ENCODE data around the gene ENOX1. TPM values are rescaled to one million over a fixed set of nuclear protein-coding genes. Genes with fewer than 3 reads are reported as not detected.

ENOX1 gene
- total and polyA plus RNA-seq, 8 donors: 0.23 to 2.0 (median 0.94) TPM

DNA sequence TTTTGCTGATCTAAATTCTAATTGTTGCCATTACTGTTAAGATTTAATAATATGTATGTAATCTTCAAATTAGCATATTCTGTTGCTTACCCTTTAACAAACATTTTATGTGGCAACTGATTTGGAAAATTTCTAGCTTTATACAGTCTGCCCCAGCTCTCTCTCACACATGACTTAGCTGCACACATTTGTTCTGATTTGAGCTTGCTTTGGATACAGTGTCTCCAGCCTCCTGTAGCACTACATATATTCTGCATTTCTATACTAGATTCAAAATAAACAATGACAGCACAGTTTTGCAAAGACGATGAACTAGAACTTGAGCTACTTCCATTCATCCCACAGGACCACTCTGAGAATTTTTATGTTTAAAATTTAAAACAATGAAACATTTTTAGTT is 508.6 kb downstream of the ENOX1 start:
- Histone ChIP-seq H3K36me3 (no peaks in the 10 kb centered on the region), H3K27me3 (no peaks in the 10 kb centered on the region), H3K27ac (no peak overlapping the region), H3K4me3 (no peak overlapping the region), H3K9me3 (no peaks in the 10 kb centered on the region), H3K4me1 (no peaks in the 10 kb centered on the region)
- 68 to 73% methylated on average over 1 of the region's 1 CpG for WGBS, 2 donors
- intact Hi-C loops (cut with DNase I): no loop called here
- ATAC-seq (no peak), FAIRE-seq (no peak), DNase-seq (no peak)
- TF ChIP-seq, protein P1, sequence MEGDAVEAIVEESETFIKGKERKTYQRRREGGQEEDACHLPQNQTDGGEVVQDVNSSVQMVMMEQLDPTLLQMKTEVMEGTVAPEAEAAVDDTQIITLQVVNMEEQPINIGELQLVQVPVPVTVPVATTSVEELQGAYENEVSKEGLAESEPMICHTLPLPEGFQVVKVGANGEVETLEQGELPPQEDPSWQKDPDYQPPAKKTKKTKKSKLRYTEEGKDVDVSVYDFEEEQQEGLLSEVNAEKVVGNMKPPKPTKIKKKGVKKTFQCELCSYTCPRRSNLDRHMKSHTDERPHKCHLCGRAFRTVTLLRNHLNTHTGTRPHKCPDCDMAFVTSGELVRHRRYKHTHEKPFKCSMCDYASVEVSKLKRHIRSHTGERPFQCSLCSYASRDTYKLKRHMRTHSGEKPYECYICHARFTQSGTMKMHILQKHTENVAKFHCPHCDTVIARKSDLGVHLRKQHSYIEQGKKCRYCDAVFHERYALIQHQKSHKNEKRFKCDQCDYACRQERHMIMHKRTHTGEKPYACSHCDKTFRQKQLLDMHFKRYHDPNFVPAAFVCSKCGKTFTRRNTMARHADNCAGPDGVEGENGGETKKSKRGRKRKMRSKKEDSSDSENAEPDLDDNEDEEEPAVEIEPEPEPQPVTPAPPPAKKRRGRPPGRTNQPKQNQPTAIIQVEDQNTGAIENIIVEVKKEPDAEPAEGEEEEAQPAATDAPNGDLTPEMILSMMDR (IDR thresholded peaks at IDR 0.05): no peak

GRCh38 chr13:43277142-43277541 is 509.6 kb downstream of the ENOX1 start:
- intact Hi-C loops (cut with DNase I): no loop called here
- H3K4me1 ChIP-seq: no peaks in the 10 kb centered on the region
- WGBS, 2 donors: 75 to 84% methylated on average over 3 of the region's 3 CpGs
- no peaks in the 10 kb centered on the region for H3K36me3 ChIP-seq
- no peak for ATAC-seq
- no peak for DNase-seq
- no peak for FAIRE-seq
- TF ChIP-seq, protein P1 (IDR thresholded peaks at IDR 0.05): no peak
- no peaks in the 10 kb centered on the region for H3K9me3 ChIP-seq
- no peak overlapping the region for H3K27ac ChIP-seq
- no peak overlapping the region for H3K4me3 ChIP-seq
- H3K27me3 ChIP-seq: no peaks in the 10 kb centered on the region

DNA sequence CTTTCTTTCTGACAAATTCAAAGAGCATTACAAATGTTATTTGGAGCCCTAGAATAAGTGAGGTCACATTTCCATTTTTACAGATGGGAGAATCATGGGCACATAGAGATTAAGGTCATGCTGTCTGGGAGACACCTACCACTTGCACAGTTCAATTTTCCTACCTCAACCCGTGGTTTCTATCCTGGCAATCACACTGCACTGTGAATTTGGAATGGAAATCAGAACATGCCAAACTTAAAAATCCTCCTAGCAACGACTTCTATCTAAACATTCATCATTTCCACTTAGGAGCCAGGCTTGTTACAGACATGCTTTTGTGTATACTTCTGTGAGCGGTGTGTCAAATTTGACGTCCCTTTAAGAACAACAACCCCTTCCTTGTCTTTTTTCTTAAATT is 511.9 kb downstream of the ENOX1 start:
- ATAC-seq: peak in 1 of 4 donors; percentile 44
- 49 to 56% methylated on average over 4 of the region's 4 CpGs for WGBS, 2 donors
- TF ChIP-seq, protein P1 (IDR thresholded peaks at IDR 0.05): no peak
- Histone ChIP-seq H3K4me1 (peaks cover 0 to 6% (median 0%) of the 10 kb centered on the region in 3 donors), H3K27ac (no peak overlapping the region), H3K36me3 (no peaks in the 10 kb centered on the region), H3K27me3 (no peaks in the 10 kb centered on the region), H3K4me3 (no peak overlapping the region), H3K9me3 (no peaks in the 10 kb centered on the region)
- intact Hi-C loops (cut with DNase I): no loop called here
- DNase-seq: no peak
- FAIRE-seq: no peak

GRCh38 chr13:43273362-43273761 is 513.4 kb downstream of the ENOX1 start:
- no peak for ATAC-seq
- FAIRE-seq: no peak
- Histone ChIP-seq H3K27me3 (no peaks in the 10 kb centered on the region), H3K27ac (no peak overlapping the region), H3K36me3 (no peaks in the 10 kb centered on the region), H3K4me3 (no peak overlapping the region), H3K9me3 (no peaks in the 10 kb centered on the region), H3K4me1 (peaks cover 0 to 15% (median 4%) of the 10 kb centered on the region in 3 donors)
- TF ChIP-seq, protein P1 (IDR thresholded peaks at IDR 0.05): no peak
- DNase-seq: no peak
- intact Hi-C loops (cut with DNase I): no loop called here
- WGBS, 2 donors: 89 to 95% methylated on average over 2 of the region's 2 CpGs

- 72 to 74% methylated on average over 5 of the region's 5 CpGs for WGBS, 2 donors
- H3K36me3 ChIP-seq: no peaks in the 10 kb centered on the region
Measured at GRCh38 chr13:43272851-43273250, 513.9 kb downstream of the ENOX1 start.

More at GRCh38 chr13:43272851-43273250, 513.9 kb downstream of the ENOX1 start:
- no peak overlapping the region for H3K4me3 ChIP-seq
- TF ChIP-seq, protein P1 (IDR thresholded peaks at IDR 0.05): no peak
- ATAC-seq (no peak), DNase-seq (no peak), FAIRE-seq (no peak)
- no peak overlapping the region for H3K27ac ChIP-seq
- intact Hi-C loops (cut with DNase I): no loop called here
- H3K4me1 ChIP-seq: peaks cover 0 to 16% (median 4%) of the 10 kb centered on the region in 3 donors
- no peaks in the 10 kb centered on the region for H3K9me3 ChIP-seq
- no peaks in the 10 kb centered on the region for H3K27me3 ChIP-seq
